Neural progenitor cell (in vitro differentiated cells): ENCODE data around the gene NUTM2A.
"Not testable (repeated sequence)": the region's sequence is repeated elsewhere in the genome, so short reads cannot be mapped to it uniquely, and the experiment has no call there.

ENCODE experiments used
- CTCF ChIP-seq: fragments of 200-600 bp; sonication (generic); IDR thresholded peaks from 2 replicates; pipeline ENCODE4 v1.5.1; 2017; ENCODE audit warnings: antibody characterized with exemption, mild to moderate bottlenecking
- EZH2 ChIP-seq: fragments of 200-600 bp; sonication (generic); IDR thresholded peaks from 2 replicates; pipeline ENCODE4 v1.6.1; 2017; ENCODE audit warnings: antibody characterized with exemption, mild to moderate bottlenecking, moderate library complexity

- TF ChIP-seq CTCF, EZH2: not testable (repeated sequence)
These were observed 22.1 kb downstream of the NUTM2A start for GRCh38 chr10:87247335-87247734.
